ENCODE data around the gene CUX1.

DNA sequence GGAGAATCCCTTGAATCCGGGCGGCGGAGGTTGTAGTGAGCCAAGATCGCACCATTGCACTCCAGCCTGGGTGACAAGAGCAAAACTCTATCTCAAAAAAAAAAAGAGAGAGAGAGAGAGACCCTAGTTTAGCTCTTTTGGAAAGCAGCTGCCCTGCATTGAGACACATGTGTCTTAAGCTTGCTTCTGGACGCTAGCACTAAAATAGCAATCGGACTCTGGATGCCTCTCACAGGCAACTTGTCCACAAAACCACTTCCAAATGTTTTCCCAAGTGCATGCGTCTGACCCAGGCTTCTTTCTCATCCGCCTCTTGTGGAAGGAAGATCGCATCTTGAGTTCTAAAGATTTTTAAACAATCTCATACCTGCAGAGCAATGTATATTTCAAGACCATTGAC lies 182.7 kb downstream of the CUX1 start:
- TF ChIP-seq ZNF664 (tag by site-specific recombination; IDR thresholded peaks at IDR 0.05) (no peak), PRDM2 (tag by site-specific recombination; IDR thresholded peaks at IDR 0.05; ENCODE audit: borderline replicate concordance) (no peak), BCL11B (tag by site-specific recombination; IDR thresholded peaks at IDR 0.05; ENCODE audit: low read depth) (no peak), ZNF792 (tag by site-specific recombination; IDR thresholded peaks at IDR 0.05) (no peak), ZNF274 (IDR thresholded peaks at IDR 0.05; ENCODE audit: low read length) (no peak), ZNF274 (tag by site-specific recombination; IDR thresholded peaks at IDR 0.05; ENCODE audit: borderline replicate concordance) (no peak), KLF1 (tag by site-specific recombination; IDR thresholded peaks at IDR 0.05) (no peak)
- TF ChIP-seq, protein P1, sequence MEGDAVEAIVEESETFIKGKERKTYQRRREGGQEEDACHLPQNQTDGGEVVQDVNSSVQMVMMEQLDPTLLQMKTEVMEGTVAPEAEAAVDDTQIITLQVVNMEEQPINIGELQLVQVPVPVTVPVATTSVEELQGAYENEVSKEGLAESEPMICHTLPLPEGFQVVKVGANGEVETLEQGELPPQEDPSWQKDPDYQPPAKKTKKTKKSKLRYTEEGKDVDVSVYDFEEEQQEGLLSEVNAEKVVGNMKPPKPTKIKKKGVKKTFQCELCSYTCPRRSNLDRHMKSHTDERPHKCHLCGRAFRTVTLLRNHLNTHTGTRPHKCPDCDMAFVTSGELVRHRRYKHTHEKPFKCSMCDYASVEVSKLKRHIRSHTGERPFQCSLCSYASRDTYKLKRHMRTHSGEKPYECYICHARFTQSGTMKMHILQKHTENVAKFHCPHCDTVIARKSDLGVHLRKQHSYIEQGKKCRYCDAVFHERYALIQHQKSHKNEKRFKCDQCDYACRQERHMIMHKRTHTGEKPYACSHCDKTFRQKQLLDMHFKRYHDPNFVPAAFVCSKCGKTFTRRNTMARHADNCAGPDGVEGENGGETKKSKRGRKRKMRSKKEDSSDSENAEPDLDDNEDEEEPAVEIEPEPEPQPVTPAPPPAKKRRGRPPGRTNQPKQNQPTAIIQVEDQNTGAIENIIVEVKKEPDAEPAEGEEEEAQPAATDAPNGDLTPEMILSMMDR (tag by site-specific recombination; IDR thresholded peaks at IDR 0.05), result no peak
- TF ChIP-seq, protein P2, sequence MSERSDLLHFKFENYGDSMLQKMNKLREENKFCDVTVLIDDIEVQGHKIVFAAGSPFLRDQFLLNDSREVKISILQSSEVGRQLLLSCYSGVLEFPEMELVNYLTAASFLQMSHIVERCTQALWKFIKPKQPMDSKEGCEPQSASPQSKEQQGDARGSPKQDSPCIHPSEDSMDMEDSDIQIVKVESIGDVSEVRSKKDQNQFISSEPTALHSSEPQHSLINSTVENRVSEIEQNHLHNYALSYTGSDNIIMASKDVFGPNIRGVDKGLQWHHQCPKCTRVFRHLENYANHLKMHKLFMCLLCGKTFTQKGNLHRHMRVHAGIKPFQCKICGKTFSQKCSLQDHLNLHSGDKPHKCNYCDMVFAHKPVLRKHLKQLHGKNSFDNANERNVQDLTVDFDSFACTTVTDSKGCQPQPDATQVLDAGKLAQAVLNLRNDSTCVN (tag by site-specific recombination; optimal IDR thresholded peaks at IDR 0.05), result no peak
- TF ChIP-seq, protein P3, sequence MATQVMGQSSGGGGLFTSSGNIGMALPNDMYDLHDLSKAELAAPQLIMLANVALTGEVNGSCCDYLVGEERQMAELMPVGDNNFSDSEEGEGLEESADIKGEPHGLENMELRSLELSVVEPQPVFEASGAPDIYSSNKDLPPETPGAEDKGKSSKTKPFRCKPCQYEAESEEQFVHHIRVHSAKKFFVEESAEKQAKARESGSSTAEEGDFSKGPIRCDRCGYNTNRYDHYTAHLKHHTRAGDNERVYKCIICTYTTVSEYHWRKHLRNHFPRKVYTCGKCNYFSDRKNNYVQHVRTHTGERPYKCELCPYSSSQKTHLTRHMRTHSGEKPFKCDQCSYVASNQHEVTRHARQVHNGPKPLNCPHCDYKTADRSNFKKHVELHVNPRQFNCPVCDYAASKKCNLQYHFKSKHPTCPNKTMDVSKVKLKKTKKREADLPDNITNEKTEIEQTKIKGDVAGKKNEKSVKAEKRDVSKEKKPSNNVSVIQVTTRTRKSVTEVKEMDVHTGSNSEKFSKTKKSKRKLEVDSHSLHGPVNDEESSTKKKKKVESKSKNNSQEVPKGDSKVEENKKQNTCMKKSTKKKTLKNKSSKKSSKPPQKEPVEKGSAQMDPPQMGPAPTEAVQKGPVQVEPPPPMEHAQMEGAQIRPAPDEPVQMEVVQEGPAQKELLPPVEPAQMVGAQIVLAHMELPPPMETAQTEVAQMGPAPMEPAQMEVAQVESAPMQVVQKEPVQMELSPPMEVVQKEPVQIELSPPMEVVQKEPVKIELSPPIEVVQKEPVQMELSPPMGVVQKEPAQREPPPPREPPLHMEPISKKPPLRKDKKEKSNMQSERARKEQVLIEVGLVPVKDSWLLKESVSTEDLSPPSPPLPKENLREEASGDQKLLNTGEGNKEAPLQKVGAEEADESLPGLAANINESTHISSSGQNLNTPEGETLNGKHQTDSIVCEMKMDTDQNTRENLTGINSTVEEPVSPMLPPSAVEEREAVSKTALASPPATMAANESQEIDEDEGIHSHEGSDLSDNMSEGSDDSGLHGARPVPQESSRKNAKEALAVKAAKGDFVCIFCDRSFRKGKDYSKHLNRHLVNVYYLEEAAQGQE (tag by site-specific recombination; IDR thresholded peaks at IDR 0.05), result no peak
